Endothelial cell (in vitro differentiated cells): ENCODE results near the gene SERINC4. TPM values are rescaled to one million over a fixed set of nuclear protein-coding genes. Genes with fewer than 3 reads are reported as not detected.
"Not testable (repeated sequence)": the region's sequence is repeated elsewhere in the genome, so short reads cannot be mapped to it uniquely, and the experiment has no call there.

Experiments used
- DNase-seq: peaks from one replicate; pipeline ENCODE4 v3.0.0; 2021; ENCODE audit warnings: low spot score
- H3K27ac Mint-ChIP-seq: one replicate; pipeline ENCODE4 v1.8.0; 2021; ENCODE audit warnings: mixed read lengths, inconsistent platforms; ENCODE audit not compliant: unreplicated experiment
- H3K27me3 Mint-ChIP-seq: one replicate; pipeline ENCODE4 v1.8.0; 2021; ENCODE audit warnings: mild to moderate bottlenecking, moderate library complexity, mixed read lengths, inconsistent platforms; ENCODE audit not compliant: unreplicated experiment
- H3K36me3 Mint-ChIP-seq: one replicate; pipeline ENCODE4 v1.8.0; 2021; ENCODE audit warnings: mild to moderate bottlenecking, low read depth, mixed read lengths, inconsistent platforms; ENCODE audit not compliant: unreplicated experiment
- H3K4me1 Mint-ChIP-seq: one replicate; pipeline ENCODE4 v1.8.0; 2021; ENCODE audit warnings: mild to moderate bottlenecking, mixed read lengths, inconsistent platforms; ENCODE audit not compliant: unreplicated experiment
- H3K4me3 Mint-ChIP-seq: one replicate; pipeline ENCODE4 v1.8.0; 2021; ENCODE audit warnings: mild to moderate bottlenecking, mixed read lengths, inconsistent platforms; ENCODE audit not compliant: unreplicated experiment
- H3K9me3 Mint-ChIP-seq: one replicate; pipeline ENCODE4 v1.8.0; 2021; ENCODE audit warnings: mixed read lengths, inconsistent platforms; ENCODE audit not compliant: unreplicated experiment
- CTCF ChIP-seq: fragments of 200-600 bp; sonication (generic); IDR thresholded peaks from one replicate; pipeline ENCODE4 v1.5.0; 2021; ENCODE audit warnings: antibody characterized with exemption; ENCODE audit not compliant: unreplicated experiment
- long read RNA-seq: library from polyadenylated mRNA; unstranded; transcript quantifications from one replicate; pipeline ENCODE4 v2.0.0, GENCODE V29; 2020; ENCODE audit not compliant: unreplicated experiment
- total RNA-seq: library from RNA; stranded (reverse); fragmentation: NEBNext Ultra II Directional; extraction: Animal tissue kit (Norgen Biotek cat#: 25700); gene quantifications from one replicate; pipeline ENCODE4 v1.2.1, GENCODE V29; 2021; ENCODE audit not compliant: unreplicated experiment

Gene SERINC4
- not detected for total RNA-seq
- long read RNA-seq: 0 reads

- Mint-ChIP-seq H3K4me1 (peaks cover 32% of the 10 kb centered on the region), H3K27me3 (peaks cover 11% of the 10 kb centered on the region), H3K9me3 (no peaks in the 10 kb centered on the region), H3K36me3 (peaks cover 50% of the 10 kb centered on the region), H3K27ac (peak within 1 kb of the TSS; percentile 96), H3K4me3 (peak within 1 kb of the TSS; percentile 100)
- DNase-seq: no peak
- no peak for TF ChIP-seq CTCF
Observed at GRCh38 chr15:43799945-43800285, at the start of gene SERINC4. TSS of gene SERINC4 (minus strand) at chr15:43800220. CDS start at chr15:43799986, 234 bp downstream.

- H3K4me1 Mint-ChIP-seq: no peaks in the 10 kb centered on the region
- DNase-seq: no peak
- H3K27ac Mint-ChIP-seq: no peak overlapping the region
- no peak overlapping the region for H3K4me3 Mint-ChIP-seq
- no peaks in the 10 kb centered on the region for H3K9me3 Mint-ChIP-seq
- no peak for TF ChIP-seq CTCF
- no peaks in the 10 kb centered on the region for H3K36me3 Mint-ChIP-seq
- no peaks in the 10 kb centered on the region for H3K27me3 Mint-ChIP-seq
Observed at GRCh38 chr15:43845421-43845820, 45.4 kb upstream of the SERINC4 start.

- not testable (repeated sequence) for H3K9me3 Mint-ChIP-seq, H3K4me3 Mint-ChIP-seq, H3K4me1 Mint-ChIP-seq, H3K36me3 Mint-ChIP-seq, H3K27me3 Mint-ChIP-seq, H3K27ac Mint-ChIP-seq, DNase-seq
Observed at GRCh38 chr15:43832485-43832884, 32.5 kb upstream of the SERINC4 start.

- not testable (repeated sequence) for DNase-seq, H3K36me3 Mint-ChIP-seq, H3K4me1 Mint-ChIP-seq, H3K27me3 Mint-ChIP-seq, H3K4me3 Mint-ChIP-seq, H3K27ac Mint-ChIP-seq, H3K9me3 Mint-ChIP-seq
Observed at GRCh38 chr15:43831519-43832052, 31.6 kb upstream of the SERINC4 start.

- DNase-seq, H3K4me1 Mint-ChIP-seq, H3K9me3 Mint-ChIP-seq, H3K36me3 Mint-ChIP-seq, H3K4me3 Mint-ChIP-seq, H3K27ac Mint-ChIP-seq, H3K27me3 Mint-ChIP-seq: not testable (repeated sequence)
Observed at GRCh38 chr15:43830691-43831275, 30.8 kb upstream of the SERINC4 start.

GRCh38 chr15:43829951-43830540 is 30.0 kb upstream of the SERINC4 start:
- H3K36me3 Mint-ChIP-seq, H3K4me1 Mint-ChIP-seq, DNase-seq, H3K27me3 Mint-ChIP-seq, H3K27ac Mint-ChIP-seq, H3K4me3 Mint-ChIP-seq, H3K9me3 Mint-ChIP-seq: not testable (repeated sequence)

- no peak overlapping the region for H3K27ac Mint-ChIP-seq
- H3K4me3 Mint-ChIP-seq: no peak overlapping the region
- H3K4me1 Mint-ChIP-seq: peaks cover 9% of the 10 kb centered on the region
- H3K9me3 Mint-ChIP-seq: no peaks in the 10 kb centered on the region
- peaks cover 2% of the 10 kb centered on the region for H3K27me3 Mint-ChIP-seq
- no peak for TF ChIP-seq CTCF
- no peak for DNase-seq
- H3K36me3 Mint-ChIP-seq: peaks cover 4% of the 10 kb centered on the region
Observed at GRCh38 chr15:43828061-43828657, 28.1 kb upstream of the SERINC4 start.
